ENCODE results near the gene TNS3.

TNS3 gene

GRCh38 chr7:47428052-47428767 lies 153.7 kb downstream of the TNS3 start:
- DNase-seq (ENCODE audit: low read depth): no peak

DNA sequence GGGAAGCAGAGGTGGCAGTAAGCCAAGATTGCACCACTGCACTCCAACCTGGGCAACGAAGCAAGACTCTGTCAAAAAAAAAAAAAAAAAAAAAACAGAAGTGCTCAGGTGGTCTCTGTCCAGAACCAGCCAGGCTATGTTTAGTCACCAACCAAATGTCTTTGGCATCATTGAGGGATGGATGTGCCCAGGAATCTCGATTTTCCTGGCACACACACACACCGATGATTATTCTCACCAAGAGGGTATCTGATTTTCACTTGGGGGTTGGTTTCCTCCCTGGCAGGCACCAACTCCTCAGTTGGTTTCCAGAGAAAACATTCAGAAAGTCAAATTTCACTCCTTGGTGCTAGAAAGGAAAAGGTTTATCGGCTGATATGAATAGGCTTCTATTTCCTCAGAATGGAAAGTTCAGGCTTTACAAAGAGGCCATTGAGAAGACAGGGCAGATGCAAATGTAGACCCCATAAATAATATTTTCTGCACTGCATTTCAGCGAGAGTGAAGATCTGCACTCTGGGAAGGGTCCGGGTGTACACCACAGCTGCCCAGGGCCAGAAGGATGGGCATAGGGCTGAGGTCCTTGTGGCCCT lies 154.8 kb downstream of the TNS3 start:
- DNase-seq (ENCODE audit: low read depth): no peak

DNA sequence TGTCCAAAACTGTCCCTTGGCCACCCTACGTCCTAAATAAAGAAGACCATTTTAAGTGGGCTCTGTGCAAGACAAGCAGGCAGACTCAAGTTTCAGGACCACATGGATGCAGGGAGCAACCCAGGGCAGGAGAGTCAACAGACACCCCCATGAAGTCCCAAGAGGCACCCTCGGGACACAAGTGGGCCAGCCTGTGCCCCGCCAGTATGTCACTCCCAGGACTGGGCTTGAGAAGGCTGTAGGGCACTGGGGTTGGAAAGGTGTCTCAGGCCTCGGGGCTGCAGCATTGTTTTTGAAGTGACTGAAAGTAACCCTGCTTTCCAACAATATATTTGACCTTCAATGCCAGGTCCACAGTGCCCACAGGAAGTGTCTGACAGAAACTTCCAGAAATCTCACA lies 157.4 kb downstream of the TNS3 start:
- DNase-seq (ENCODE audit: low read depth): no peak

GRCh38 chr7:47423196-47423595 lies 158.7 kb downstream of the TNS3 start:
- no peak for DNase-seq (ENCODE audit: low read depth)

DNA sequence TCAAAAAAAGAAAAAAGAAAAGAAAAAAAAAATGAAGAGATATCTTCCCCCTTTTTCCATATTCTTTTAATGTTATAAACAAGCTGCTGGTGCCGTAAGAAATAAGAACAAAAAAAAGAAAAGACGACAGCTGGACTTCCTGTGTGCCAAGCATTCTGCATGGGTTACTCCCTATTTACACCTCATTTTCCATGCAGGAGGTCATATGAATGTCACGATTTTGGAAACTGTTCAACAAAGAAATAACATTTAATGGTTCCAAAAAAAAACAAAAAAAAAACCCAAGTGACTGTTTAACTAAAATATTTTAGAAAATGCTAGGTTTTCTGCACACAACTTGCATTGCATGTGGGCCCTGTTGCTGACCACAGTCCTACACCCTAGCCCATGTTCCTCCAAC lies 159.3 kb downstream of the TNS3 start:
- DNase-seq (ENCODE audit: low read depth): no peak

- no peak for DNase-seq (ENCODE audit: low read depth)
Observed at GRCh38 chr7:47421456-47421855, 160.5 kb downstream of the TNS3 start.

DNA sequence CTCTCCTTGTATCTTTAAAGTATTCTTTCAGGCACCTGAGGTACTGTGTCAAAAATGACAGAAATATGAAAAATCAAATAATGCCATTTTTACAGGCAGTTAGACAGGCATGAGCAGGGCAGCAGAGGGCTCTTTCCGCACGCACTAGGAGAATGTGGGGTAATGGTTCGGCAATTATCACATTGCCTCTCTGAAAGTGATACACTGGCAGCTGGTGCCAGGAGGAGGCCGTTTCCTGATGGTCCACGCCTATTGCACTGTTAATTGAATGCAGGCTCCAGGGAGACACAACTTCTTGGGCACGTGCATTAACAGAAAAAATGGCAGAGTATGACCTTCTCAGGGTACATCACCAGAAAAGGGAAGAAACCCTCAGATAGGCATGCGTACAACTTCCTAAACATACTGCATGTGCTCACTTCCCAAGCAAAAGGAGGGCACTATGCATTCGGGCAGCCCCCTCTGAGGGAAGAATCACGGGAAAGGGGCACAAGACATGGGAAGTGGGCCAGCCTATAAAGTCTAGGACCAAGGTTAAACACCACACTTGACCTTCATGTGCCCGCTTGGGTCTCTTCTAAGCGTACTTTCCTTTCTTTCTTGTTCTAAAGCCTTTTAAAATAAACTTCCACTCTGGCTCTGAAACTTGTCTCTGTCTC lies 161.7 kb downstream of the TNS3 start:
- no peak for DNase-seq (ENCODE audit: low read depth)

GRCh38 chr7:47419471-47419870 lies 162.4 kb downstream of the TNS3 start:
- no peak for DNase-seq (ENCODE audit: low read depth)

DNA sequence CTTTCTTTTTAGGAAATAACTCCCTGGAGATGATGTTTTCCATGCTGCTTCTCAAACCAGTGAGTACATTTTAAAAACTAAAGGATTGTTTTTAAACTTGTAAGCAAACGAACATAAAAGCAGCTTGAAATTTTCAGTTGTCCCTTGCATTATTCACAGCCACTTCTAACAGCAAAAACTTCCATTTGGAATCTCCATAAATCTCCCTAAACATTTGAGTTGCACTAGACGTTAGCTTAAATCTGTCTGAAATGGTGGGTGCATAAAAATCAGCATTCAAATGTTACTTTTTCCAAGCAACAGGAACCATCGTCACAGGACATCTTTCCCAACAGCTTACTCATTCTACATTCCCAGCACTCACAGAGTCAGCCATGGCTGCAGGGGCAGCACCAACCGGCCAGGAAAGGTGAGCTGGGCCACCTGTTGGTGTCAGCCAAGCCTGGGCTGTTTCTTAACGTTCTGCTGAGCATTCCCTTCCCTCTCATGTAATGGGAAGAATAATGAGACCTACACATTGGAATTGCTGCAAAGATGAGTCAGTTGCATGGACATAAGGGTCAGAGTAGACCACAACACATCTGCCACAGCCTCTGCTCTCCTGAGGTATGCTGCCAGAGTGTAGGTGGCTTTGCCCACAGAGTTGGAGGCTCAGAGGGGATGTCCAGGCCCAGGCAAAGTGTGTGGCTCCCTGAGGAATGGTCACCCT lies 163.2 kb downstream of the TNS3 start:
- DNase-seq (ENCODE audit: low read depth): no peak

GRCh38 chr7:47416492-47417480 lies 165.1 kb downstream of the TNS3 start:
- no peak for DNase-seq (ENCODE audit: low read depth)

GRCh38 chr7:47415318-47416212 lies 166.3 kb downstream of the TNS3 start:
- DNase-seq (ENCODE audit: low read depth): no peak

DNA sequence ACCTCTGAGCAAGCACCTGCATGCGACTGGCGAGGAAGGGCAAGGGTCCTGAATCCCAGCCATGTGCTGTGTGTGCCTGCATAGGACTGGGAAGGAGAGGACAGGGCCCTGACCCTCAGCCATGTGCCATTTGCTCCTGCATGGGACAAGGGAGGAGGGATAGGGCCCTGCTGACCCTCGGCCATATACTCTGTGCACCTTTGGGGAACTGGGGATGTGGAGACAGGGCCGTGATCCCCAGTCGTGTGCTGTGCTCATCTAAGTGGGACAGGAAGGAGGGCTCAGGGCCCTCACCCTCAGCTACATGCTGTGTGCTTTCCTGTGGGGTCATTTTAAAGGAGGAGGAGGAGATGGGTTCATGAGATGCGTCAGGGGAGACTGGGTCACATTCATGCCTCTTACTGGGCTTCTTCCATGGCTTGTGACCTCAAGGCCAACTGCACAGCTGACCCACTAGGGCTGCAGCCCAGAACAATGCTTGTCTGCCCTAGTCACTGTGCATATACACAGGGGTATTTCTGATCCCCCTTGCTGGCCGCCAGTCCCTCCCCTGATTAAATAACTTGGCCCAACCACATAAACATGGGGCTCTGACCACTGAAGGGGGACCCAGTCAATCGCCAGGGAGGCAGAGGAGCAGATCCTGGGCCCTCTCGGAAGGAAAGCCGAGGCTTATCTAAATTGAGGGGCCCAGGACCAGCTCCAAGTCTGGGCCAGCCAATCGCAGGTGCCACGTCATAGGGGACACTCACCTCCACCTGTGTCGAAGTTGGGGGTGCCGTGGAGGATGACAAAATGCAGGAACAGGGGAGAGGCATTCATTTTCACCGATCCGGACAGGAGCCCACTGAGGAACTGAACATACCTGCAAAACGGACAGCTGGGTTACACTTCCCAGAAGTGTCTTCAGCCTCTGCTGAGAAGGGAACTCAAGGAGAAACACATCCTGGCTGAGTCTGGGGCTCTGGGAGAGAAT lies 167.3 kb downstream of the TNS3 start:
- no peak for DNase-seq (ENCODE audit: low read depth)

DNA sequence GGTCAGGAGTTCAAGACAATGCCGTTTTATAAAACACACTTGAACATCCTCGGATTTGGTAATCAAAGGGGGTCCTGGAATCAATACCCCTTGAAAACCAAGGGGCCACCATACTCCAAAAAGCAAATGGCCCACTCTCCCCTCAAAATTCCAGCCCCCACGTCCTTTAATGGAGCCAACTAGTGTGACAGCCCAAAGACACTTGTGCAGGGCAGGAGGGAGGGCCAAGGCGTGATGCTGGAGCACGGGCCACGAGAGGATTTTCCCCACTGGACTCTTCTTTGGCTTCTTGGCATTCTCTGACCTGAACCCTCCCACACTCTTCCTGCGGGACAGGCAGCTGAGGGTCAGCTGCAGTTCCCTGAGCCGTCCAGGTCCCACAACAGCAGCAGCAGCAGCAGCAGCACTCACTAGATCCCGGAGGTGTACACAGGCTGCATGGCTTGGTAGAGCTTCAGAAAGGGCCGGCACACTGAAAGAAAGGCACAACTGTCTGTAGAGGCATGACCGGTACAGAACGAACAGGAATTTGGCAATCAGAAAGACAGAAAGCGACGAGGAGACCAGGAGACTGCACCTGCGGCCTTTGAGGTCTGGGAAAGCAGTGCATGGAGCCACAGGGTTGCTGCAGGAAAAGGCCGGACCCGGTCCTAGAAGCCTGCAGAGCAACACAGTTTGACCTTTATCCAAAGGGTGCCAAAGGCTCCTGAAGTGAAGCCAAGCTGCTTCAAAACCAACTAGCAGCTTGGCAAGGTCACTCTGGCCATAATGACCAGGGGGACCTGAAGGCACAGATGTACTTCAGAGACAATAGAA lies 168.2 kb downstream of the TNS3 start:
- DNase-seq (ENCODE audit: low read depth): no peak

- no peak for DNase-seq (ENCODE audit: low read depth)
Observed at GRCh38 chr7:47411901-47412300, 170.0 kb downstream of the TNS3 start.

DNA sequence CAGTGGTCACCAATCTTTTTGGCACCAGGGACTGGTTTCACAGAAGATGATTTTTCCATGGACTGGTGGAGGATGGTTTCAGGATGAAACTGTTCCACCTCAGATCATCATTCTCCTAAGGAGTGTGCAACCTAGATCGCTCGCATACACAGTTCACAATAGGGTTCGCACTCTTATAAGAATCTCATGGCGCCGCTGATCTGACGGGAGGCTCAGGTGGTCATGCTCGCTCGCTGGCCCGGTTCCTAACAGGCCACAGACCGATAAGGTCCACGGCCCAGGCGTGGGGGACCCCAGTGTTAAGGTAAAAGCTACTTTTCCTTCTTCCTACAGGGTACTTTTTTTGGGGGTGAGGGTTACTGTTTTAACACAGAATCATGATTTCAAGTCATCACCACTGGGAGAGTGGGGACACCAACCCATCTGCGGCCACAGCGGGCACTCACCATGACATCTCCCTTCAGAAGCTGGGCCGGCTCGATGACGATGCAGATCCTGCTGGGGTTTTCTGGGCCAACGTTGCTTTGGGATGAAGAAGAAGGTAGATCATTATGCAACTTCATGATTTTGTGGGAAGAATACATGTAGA lies 170.5 kb downstream of the TNS3 start:
- DNase-seq (ENCODE audit: low read depth): no peak

GRCh38 chr7:47408675-47409074 lies 173.2 kb downstream of the TNS3 start:
- no peak for DNase-seq (ENCODE audit: low read depth)

- DNase-seq (ENCODE audit: low read depth): no peak
Observed at GRCh38 chr7:47407821-47408674, 173.9 kb downstream of the TNS3 start.

Data from stimulated activated CD4-positive, alpha-beta T cell treated with anti-CD3 and anti-CD28 coated beads, Interleukin-2, amount 100 ng/mL, for 4 hours (primary cell).